Effector memory CD8-positive, alpha-beta T cell (primary cell): Measurements from ENCODE around the gene GRB2.
A peak's percentile ranks its signal among the peaks of the same experiment; 100 is the strongest.
"Not testable (repeated sequence)": the region's sequence is repeated elsewhere in the genome, so short reads cannot be mapped to it uniquely, and the experiment has no call there.

Experiments used
- ATAC-seq: fragments of 150-1000 bp; cut with Tn5 transposase; replicated peaks from 2 replicates; pipeline ENCODE4 v1.10.0; 2021; ENCODE audit warnings: mild to moderate bottlenecking, moderate library complexity
- DNase-seq, 3 experiments: peaks; one replicate each; pipeline ENCODE4 v3.0.0; 2021
- H3K27ac Mint-ChIP-seq, 2 donors: one replicate each; pipeline ENCODE4 v1.8.0; 2022; ENCODE audit warnings: mild to moderate bottlenecking in 2 of 2, mixed read lengths in 2 of 2, moderate library complexity in 2 of 2
- H3K27me3 Mint-ChIP-seq, 2 donors: one replicate each; pipeline ENCODE4 v1.8.0; 2022; ENCODE audit warnings: mixed read lengths in 2 of 2
- H3K36me3 Mint-ChIP-seq: one replicate; pipeline ENCODE4 v1.8.0; 2022; ENCODE audit warnings: mild to moderate bottlenecking, moderate library complexity, mixed read lengths; ENCODE audit not compliant: insufficient read depth
- H3K4me1 Mint-ChIP-seq, 2 donors: one replicate each; pipeline ENCODE4 v1.8.0; 2022; ENCODE audit warnings: low read depth in 2 of 2, mixed read lengths in 2 of 2
- H3K4me3 Mint-ChIP-seq, 2 donors: one replicate each; pipeline ENCODE4 v1.8.0; 2022; ENCODE audit warnings: mild to moderate bottlenecking in 2 of 2, mixed read lengths in 2 of 2, moderate library complexity in 2 of 2
- H3K9me3 Mint-ChIP-seq, 2 donors: one replicate each; pipeline ENCODE4 v1.8.0; 2022; ENCODE audit warnings: mixed read lengths in 2 of 2

The GRB2 gene

DNA sequence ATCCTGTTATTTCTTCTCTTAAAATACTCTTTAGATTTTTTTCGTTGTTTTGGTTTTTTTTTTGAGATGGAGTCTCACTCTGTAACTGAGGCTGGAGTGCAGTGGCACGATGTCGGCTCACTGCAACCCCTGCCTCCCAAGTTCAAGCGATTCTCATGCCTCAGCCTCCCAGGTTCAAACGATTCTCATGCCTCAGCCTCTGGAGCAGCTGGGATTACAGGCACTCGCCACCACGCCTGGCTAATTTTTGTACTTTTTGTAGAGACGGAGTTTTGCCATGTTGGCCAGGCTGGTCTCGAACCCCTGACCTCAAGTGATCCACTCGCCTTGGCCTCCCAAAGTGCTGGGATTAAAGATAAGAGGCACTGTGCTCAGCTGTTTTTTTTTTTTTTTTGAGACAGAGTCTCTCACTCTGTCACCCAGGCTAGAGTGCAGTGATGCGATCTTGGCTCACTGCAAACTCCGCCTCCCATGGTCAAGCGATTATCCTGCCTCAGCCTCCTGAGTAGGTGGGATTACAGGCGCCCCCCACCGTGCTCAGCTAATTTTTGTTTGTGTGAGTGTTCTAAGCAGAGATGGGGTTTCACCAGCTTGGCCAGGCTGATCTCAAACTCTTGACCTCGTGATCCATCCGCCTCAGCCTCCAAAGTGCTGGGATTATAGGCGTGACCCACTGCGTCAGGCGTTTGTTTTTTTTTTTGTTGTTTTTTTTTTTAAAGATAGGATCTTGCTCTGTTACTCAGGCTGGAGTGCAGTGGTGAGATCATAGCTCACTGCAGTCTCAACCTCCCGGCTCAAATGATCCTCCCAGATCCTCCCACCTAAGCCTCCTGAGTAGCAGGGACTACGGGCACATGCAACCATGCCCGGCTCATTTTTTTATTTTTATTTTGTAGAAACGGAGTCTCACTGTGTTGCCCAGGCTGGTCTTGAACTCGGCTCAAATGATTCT is 37.4 kb downstream of the GRB2 start:
- not testable (repeated sequence) for H3K27me3 Mint-ChIP-seq, DNase-seq, ATAC-seq, H3K9me3 Mint-ChIP-seq
- H3K4me3 Mint-ChIP-seq, result peak overlapping the region in 1 of 2 donors; percentile 13
- peaks cover 64 to 80% of the 10 kb centered on the region in 2 donors for H3K4me1 Mint-ChIP-seq
- peak overlapping the region in 1 of 2 donors; percentile 84 for H3K27ac Mint-ChIP-seq
- peaks cover 14% of the 10 kb centered on the region for H3K36me3 Mint-ChIP-seq

DNA sequence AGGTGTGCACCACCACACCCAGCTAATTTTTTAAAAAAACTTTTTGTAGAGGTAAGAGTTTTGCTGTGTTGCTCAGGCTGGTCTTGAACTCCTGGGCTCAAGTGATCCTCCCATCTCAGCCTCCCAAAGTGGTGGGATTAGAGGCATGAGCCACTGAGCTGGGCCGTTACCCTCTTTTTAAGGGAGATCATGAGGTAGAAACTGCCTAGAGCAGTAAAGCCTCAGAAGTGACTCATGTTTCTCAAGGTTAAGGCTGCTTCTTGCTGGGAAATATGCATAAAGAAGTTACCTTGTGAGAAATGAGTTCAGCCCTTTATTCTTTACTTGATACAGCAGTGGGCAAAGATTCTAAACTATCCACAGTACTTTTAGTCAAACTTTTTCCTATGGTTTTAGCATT is 38.2 kb downstream of the GRB2 start:
- no peaks in the 10 kb centered on the region for H3K9me3 Mint-ChIP-seq
- H3K27ac Mint-ChIP-seq, result peak overlapping the region in 1 of 2 donors; percentile 50
- ATAC-seq (no peak), DNase-seq (no peak)
- peaks cover 66 to 82% of the 10 kb centered on the region in 2 donors for H3K4me1 Mint-ChIP-seq
- H3K36me3 Mint-ChIP-seq, result peaks cover 14% of the 10 kb centered on the region
- no peaks in the 10 kb centered on the region for H3K27me3 Mint-ChIP-seq
- no peak overlapping the region for H3K4me3 Mint-ChIP-seq

GRCh38 chr17:75366432-75366831 is 39.0 kb downstream of the GRB2 start:
- ATAC-seq (no peak), DNase-seq (no peak)
- no peaks in the 10 kb centered on the region for H3K9me3 Mint-ChIP-seq
- H3K27ac Mint-ChIP-seq, result peak overlapping the region; percentile 1 to 50
- peaks cover 10% of the 10 kb centered on the region for H3K36me3 Mint-ChIP-seq
- H3K27me3 Mint-ChIP-seq, result no peaks in the 10 kb centered on the region
- peaks cover 62 to 82% of the 10 kb centered on the region in 2 donors for H3K4me1 Mint-ChIP-seq
- H3K4me3 Mint-ChIP-seq, result peak overlapping the region; percentile 22 to 44

GRCh38 chr17:75365931-75366275 is 39.6 kb downstream of the GRB2 start:
- H3K36me3 Mint-ChIP-seq, result peaks cover 8% of the 10 kb centered on the region
- no peaks in the 10 kb centered on the region for H3K9me3 Mint-ChIP-seq
- H3K27me3 Mint-ChIP-seq, result no peaks in the 10 kb centered on the region
- DNase-seq, result no peak
- peak overlapping the region; percentile 22 to 44 for H3K4me3 Mint-ChIP-seq
- ATAC-seq, result no peak
- peak overlapping the region; percentile 1 to 50 for H3K27ac Mint-ChIP-seq
- peaks cover 63 to 82% of the 10 kb centered on the region in 2 donors for H3K4me1 Mint-ChIP-seq

GRCh38 chr17:75365009-75365930 is 40.2 kb downstream of the GRB2 start:
- Mint-ChIP-seq H3K27ac (peak overlapping the region; percentile 1 to 50), H3K9me3 (no peaks in the 10 kb centered on the region), H3K36me3 (peaks cover 8% of the 10 kb centered on the region), H3K4me1 (peaks cover 69 to 87% of the 10 kb centered on the region in 2 donors), H3K27me3 (no peaks in the 10 kb centered on the region), H3K4me3 (peak overlapping the region; percentile 22 to 44)
- no peak for ATAC-seq
- DNase-seq, result no peak

- ATAC-seq, result no peak
- Mint-ChIP-seq H3K36me3 (peaks cover 8% of the 10 kb centered on the region), H3K27ac (peak overlapping the region; percentile 1 to 44), H3K9me3 (no peaks in the 10 kb centered on the region), H3K4me3 (peak overlapping the region in 1 of 2 donors; percentile 25), H3K27me3 (no peaks in the 10 kb centered on the region), H3K4me1 (peaks cover 71 to 86% of the 10 kb centered on the region in 2 donors)
- DNase-seq, result no peak
Measured at GRCh38 chr17:75364078-75364477, 41.4 kb downstream of the GRB2 start.

DNA sequence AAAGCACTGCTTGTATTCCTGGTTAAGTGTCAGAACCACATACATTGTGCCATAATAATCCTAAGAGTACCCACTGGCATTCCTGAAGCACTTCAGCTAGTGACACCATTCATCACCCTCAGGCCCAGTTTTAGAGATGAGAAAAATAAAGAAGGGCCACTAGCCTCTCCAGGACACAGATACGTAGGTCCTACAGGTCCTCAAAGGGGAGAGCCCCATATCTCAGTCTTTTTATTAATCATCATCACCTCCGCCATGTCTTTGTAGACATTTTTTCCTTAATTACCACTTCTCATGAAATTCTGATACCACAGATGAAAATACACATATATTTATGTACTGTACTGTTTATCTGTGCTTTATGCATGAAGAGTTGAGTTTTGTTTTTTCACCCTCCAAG is 43.5 kb downstream of the GRB2 start:
- H3K27me3 Mint-ChIP-seq, result no peaks in the 10 kb centered on the region
- DNase-seq, result no peak
- H3K27ac Mint-ChIP-seq, result peak overlapping the region in 1 of 2 donors; percentile 44
- peak overlapping the region in 1 of 2 donors; percentile 40 for H3K4me3 Mint-ChIP-seq
- H3K9me3 Mint-ChIP-seq, result no peaks in the 10 kb centered on the region
- ATAC-seq, result no peak
- H3K36me3 Mint-ChIP-seq, result peaks cover 8% of the 10 kb centered on the region
- peaks cover 60 to 79% of the 10 kb centered on the region in 2 donors for H3K4me1 Mint-ChIP-seq

GRCh38 chr17:75361344-75361743 is 44.1 kb downstream of the GRB2 start:
- Mint-ChIP-seq H3K4me3 (peak overlapping the region; percentile 18 to 33), H3K4me1 (peaks cover 61 to 82% of the 10 kb centered on the region in 2 donors), H3K36me3 (peaks cover 8% of the 10 kb centered on the region), H3K9me3 (no peaks in the 10 kb centered on the region), H3K27ac (peak overlapping the region; percentile 74 to 85), H3K27me3 (no peaks in the 10 kb centered on the region)
- DNase-seq, result no peak
- ATAC-seq, result no peak

DNA sequence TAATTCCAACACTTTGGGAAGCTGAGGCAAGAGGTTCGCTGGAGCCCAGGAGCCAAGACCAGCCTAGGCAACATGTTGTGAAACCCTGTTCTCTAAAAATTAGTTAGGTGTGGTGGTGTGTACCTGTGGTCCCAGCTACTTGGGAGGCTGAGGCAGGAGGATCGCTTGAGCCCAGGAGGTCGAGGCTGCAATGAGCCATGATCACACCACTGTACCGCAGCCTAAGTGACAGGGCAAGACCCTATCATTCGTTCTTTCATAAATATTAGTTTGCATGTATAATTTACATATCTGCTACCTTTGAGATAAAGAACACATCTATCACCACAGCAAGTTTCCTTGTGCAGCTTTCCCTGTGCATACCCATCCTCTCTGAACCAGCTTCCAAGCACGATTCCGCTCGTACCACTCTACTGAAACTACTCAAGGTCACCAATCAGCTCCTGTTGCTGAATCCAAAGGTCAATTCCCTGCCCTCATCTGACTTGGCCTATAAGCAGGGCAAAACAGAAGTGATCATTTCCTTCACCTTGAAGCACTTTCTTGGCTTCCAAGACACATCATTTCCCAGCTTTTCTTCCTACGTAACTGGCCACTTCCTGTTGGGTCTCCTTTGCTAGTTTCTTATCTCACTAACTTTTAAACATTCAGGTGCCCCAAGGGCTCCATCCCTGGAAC is 49.1 kb downstream of the GRB2 start:
- Mint-ChIP-seq H3K4me3 (no peak overlapping the region), H3K9me3 (no peaks in the 10 kb centered on the region)
- no peak for ATAC-seq

GRCh38 chr17:75353176-75353575 is 52.3 kb downstream of the GRB2 start:
- H3K27ac Mint-ChIP-seq, result peak overlapping the region in 1 of 2 donors; percentile 65
- no peaks in the 10 kb centered on the region for H3K9me3 Mint-ChIP-seq

More for the DNA sequence above, 49.1 kb downstream of the GRB2 start:
- Mint-ChIP-seq H3K27ac (peak overlapping the region in 1 of 2 donors; percentile 16), H3K4me1 (peaks cover 34 to 60% of the 10 kb centered on the region in 2 donors), H3K36me3 (peaks cover 11% of the 10 kb centered on the region), H3K27me3 (no peaks in the 10 kb centered on the region)
- no peak for DNase-seq

DNA sequence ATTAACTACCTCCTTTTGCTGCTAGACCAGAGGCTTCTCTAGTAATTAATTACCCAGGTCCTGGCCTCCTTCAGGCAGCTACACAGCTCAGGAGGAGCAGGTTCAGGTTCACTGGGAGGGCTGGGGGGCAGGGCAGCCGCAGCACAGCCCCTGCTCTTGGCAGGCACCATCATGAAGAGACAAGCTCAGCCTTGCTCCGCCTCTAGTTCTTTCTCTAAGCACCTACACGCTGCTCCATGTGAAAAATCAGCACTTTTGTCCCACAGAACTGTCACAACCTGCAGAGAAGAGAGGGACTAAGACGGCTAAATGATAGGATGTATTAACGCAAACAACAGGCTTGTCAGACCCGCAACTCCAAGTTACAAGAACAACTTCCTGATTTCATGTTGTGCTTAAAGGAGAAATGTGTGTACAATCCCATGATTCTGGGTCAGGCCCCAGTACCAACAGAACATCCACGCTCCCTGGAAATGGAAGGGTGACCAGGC is 53.4 kb downstream of the GRB2 start:
- no peak overlapping the region for H3K27ac Mint-ChIP-seq
- DNase-seq, result no peak
- H3K9me3 Mint-ChIP-seq, result no peaks in the 10 kb centered on the region
- no peaks in the 10 kb centered on the region for H3K27me3 Mint-ChIP-seq
- H3K36me3 Mint-ChIP-seq, result peaks cover 8% of the 10 kb centered on the region
- peaks cover 48 to 67% of the 10 kb centered on the region in 2 donors for H3K4me1 Mint-ChIP-seq
- no peak for ATAC-seq
- H3K4me3 Mint-ChIP-seq, result no peak overlapping the region

More at GRCh38 chr17:75353176-75353575, 52.3 kb downstream of the GRB2 start:
- no peak for ATAC-seq
- DNase-seq, result no peak
- peaks cover 37 to 62% of the 10 kb centered on the region in 2 donors for H3K4me1 Mint-ChIP-seq
- no peaks in the 10 kb centered on the region for H3K27me3 Mint-ChIP-seq
- peaks cover 9% of the 10 kb centered on the region for H3K36me3 Mint-ChIP-seq
- H3K4me3 Mint-ChIP-seq, result no peak overlapping the region

- H3K27ac Mint-ChIP-seq, result peak overlapping the region in 1 of 2 donors; percentile 12
Measured at GRCh38 chr17:75350706-75351105, 54.8 kb downstream of the GRB2 start.

More at GRCh38 chr17:75350706-75351105, 54.8 kb downstream of the GRB2 start:
- peak overlapping the region in 1 of 2 donors; percentile 40 for H3K4me3 Mint-ChIP-seq
- peaks cover 15% of the 10 kb centered on the region for H3K36me3 Mint-ChIP-seq
- peaks cover 47 to 71% of the 10 kb centered on the region in 2 donors for H3K4me1 Mint-ChIP-seq
- H3K27me3 Mint-ChIP-seq, result no peaks in the 10 kb centered on the region
- H3K9me3 Mint-ChIP-seq, result no peaks in the 10 kb centered on the region
- ATAC-seq (no peak), DNase-seq (no peak)
